Lower lobe of right lung (tissue), 2 donors: ENCODE results near the gene RGPD4. TPM values are rescaled to one million over a fixed set of nuclear protein-coding genes. Genes with fewer than 3 reads are reported as not detected.
"Not testable (repeated sequence)": the region's sequence is repeated elsewhere in the genome, so short reads cannot be mapped to it uniquely, and the experiment has no call there.

Experiments used
- ATAC-seq, 2 donors: fragments of 200-7000 bp; cut with Tn5 transposase; one replicate each; pipeline ENCODE4 v1.9.1; 2020 to 2022; ENCODE audit warnings: mild to moderate bottlenecking in 2 of 2, moderate library complexity in 2 of 2
- DNase-seq: peaks from one replicate; pipeline ENCODE4 v3.0.0-alpha.2; 2020
- H3K27ac ChIP-seq: fragments of 200-600 bp; one replicate; pipeline ENCODE4 v1.8.0; 2022
- H3K27me3 ChIP-seq: fragments of 200-600 bp; one replicate; pipeline ENCODE4 v1.8.0; 2022; ENCODE audit warnings: low read depth
- H3K36me3 ChIP-seq: fragments of 200-600 bp; one replicate; pipeline ENCODE4 v1.8.0; 2022; ENCODE audit warnings: mild to moderate bottlenecking
- H3K4me1 ChIP-seq: fragments of 200-600 bp; one replicate; pipeline ENCODE4 v1.8.0; 2022
- H3K4me3 ChIP-seq: fragments of 200-600 bp; one replicate; pipeline ENCODE4 v1.8.0; 2022; ENCODE audit warnings: mild to moderate bottlenecking
- H3K9me3 ChIP-seq: fragments of 200-600 bp; one replicate; pipeline ENCODE4 v1.8.0; 2022
- CTCF ChIP-seq: fragments of 200-600 bp; IDR thresholded peaks from one replicate; pipeline ENCODE4 v1.8.0; 2022; ENCODE audit warnings: antibody characterized with exemption, mild to moderate bottlenecking
- intact Hi-C: fragments of 100-400 bp; cut with DNase I; formaldehyde crosslinking; loops from one replicate; pipeline ENCODE4 v1.11.0; 2022
- total RNA-seq: library from RNA; stranded (reverse); fragmentation: NEBNext Ultra II Directional; extraction: Animal tissue kit (Norgen Biotek cat#: 25700); gene quantifications from one replicate; pipeline ENCODE4 v1.2.1, GENCODE V29; 2021
- donor health status: DM: no; HTN: yes; CAD: no; lungs with severe emphysema.

RGPD4 gene
- total RNA-seq, 1 donor from 2014 or later, result not detected

GRCh38 chr2:107812006-107812405 is 14.7 kb upstream of the RGPD4 start:
- no peak for TF ChIP-seq CTCF
- no peak overlapping the region for H3K27ac ChIP-seq
- H3K27me3 ChIP-seq, result no peaks in the 10 kb centered on the region
- DNase-seq (no peak), ATAC-seq (no peak)
- intact Hi-C loops, result no loop called here
- no peaks in the 10 kb centered on the region for H3K9me3 ChIP-seq
- H3K4me1 ChIP-seq, result no peaks in the 10 kb centered on the region
- H3K36me3 ChIP-seq, result no peaks in the 10 kb centered on the region
- no peak overlapping the region for H3K4me3 ChIP-seq

GRCh38 chr2:107817378-107817777 is 9.3 kb upstream of the RGPD4 start:
- H3K27ac ChIP-seq, result no peak overlapping the region
- intact Hi-C loops, result no loop called here

GRCh38 chr2:107822302-107822701 is 4.4 kb upstream of the RGPD4 start:
- ATAC-seq, result no peak
- no peak overlapping the region for H3K27ac ChIP-seq
- H3K9me3 ChIP-seq, result no peaks in the 10 kb centered on the region
- no peaks in the 10 kb centered on the region for H3K4me1 ChIP-seq
- intact Hi-C loops, result no loop called here
- no peaks in the 10 kb centered on the region for H3K36me3 ChIP-seq
- no peaks in the 10 kb centered on the region for H3K27me3 ChIP-seq
- no peak overlapping the region for H3K4me3 ChIP-seq
- no peak for DNase-seq
- no peak for TF ChIP-seq CTCF

More at GRCh38 chr2:107817378-107817777, 9.3 kb upstream of the RGPD4 start:
- Histone ChIP-seq H3K27me3 (no peaks in the 10 kb centered on the region), H3K36me3 (no peaks in the 10 kb centered on the region), H3K4me3 (no peak overlapping the region), H3K9me3 (no peaks in the 10 kb centered on the region), H3K4me1 (no peaks in the 10 kb centered on the region)
- DNase-seq, result no peak
- TF ChIP-seq CTCF, result no peak
- no peak for ATAC-seq

- no peaks in the 10 kb centered on the region for H3K9me3 ChIP-seq
- no peak overlapping the region for H3K4me3 ChIP-seq
- no peak overlapping the region for H3K27ac ChIP-seq
- no peak for ATAC-seq
- intact Hi-C loops, result no loop called here
- TF ChIP-seq CTCF, result no peak
- no peaks in the 10 kb centered on the region for H3K27me3 ChIP-seq
- H3K36me3 ChIP-seq, result no peaks in the 10 kb centered on the region
- no peak for DNase-seq
- H3K4me1 ChIP-seq, result no peaks in the 10 kb centered on the region
These were observed 2.1 kb upstream of the RGPD4 start for GRCh38 chr2:107824451-107825205.

GRCh38 chr2:107825206-107825563 is 1.5 kb upstream of the RGPD4 start:
- intact Hi-C loops, result no loop called here
- no peaks in the 10 kb centered on the region for H3K9me3 ChIP-seq
- H3K4me1 ChIP-seq, result no peaks in the 10 kb centered on the region
- no peaks in the 10 kb centered on the region for H3K36me3 ChIP-seq
- DNase-seq (no peak), ATAC-seq (no peak)
- H3K27me3 ChIP-seq, result no peaks in the 10 kb centered on the region
- no peak overlapping the region for H3K27ac ChIP-seq
- TF ChIP-seq CTCF, result no peak
- no peak overlapping the region for H3K4me3 ChIP-seq

GRCh38 chr2:107829514-107829913 is 2.8 kb downstream of the RGPD4 start:
- DNase-seq, H3K4me1 ChIP-seq, H3K9me3 ChIP-seq, intact Hi-C loops, H3K36me3 ChIP-seq, H3K27ac ChIP-seq, H3K4me3 ChIP-seq, H3K27me3 ChIP-seq, ATAC-seq: not testable (repeated sequence)

GRCh38 chr2:107833152-107833551 is 6.5 kb downstream of the RGPD4 start:
- H3K9me3 ChIP-seq, ATAC-seq, H3K27ac ChIP-seq, H3K4me3 ChIP-seq, H3K27me3 ChIP-seq, H3K36me3 ChIP-seq, H3K4me1 ChIP-seq, DNase-seq, intact Hi-C loops: not testable (repeated sequence)

- H3K4me1 ChIP-seq, H3K27me3 ChIP-seq, ATAC-seq, H3K27ac ChIP-seq, intact Hi-C loops, H3K4me3 ChIP-seq, H3K9me3 ChIP-seq, H3K36me3 ChIP-seq, DNase-seq: not testable (repeated sequence)
These were observed 6.9 kb downstream of the RGPD4 start for GRCh38 chr2:107833618-107834017.

GRCh38 chr2:107916121-107916520 is 89.4 kb downstream of the RGPD4 start:
- H3K27me3 ChIP-seq, H3K27ac ChIP-seq, H3K4me1 ChIP-seq, H3K4me3 ChIP-seq, DNase-seq, H3K36me3 ChIP-seq, H3K9me3 ChIP-seq, intact Hi-C loops: not testable (repeated sequence)
- peak; percentile 79 to 83 for ATAC-seq
